ENCODE results near the gene ANGPTL2. TPM values are rescaled to one million over a fixed set of nuclear protein-coding genes. Genes with fewer than 3 reads are reported as not detected.

Gene ANGPTL2
- total RNA-seq, 1 donor from 2014 or later: 17.5 TPM

GRCh38 chr9:127138444-127138843, 16.0 kb upstream of the ANGPTL2 start:
- no peak overlapping the region for H3K4me3 Mint-ChIP-seq (ENCODE audit: unreplicated experiment)
- H3K9me3 Mint-ChIP-seq (ENCODE audit: unreplicated experiment): no peaks in the 10 kb centered on the region
- no peak overlapping the region for H3K4me3 ChIP-seq (ENCODE audit: insufficient read depth, low read depth, low read length)
- no peaks in the 10 kb centered on the region for H3K9me3 ChIP-seq (ENCODE audit: insufficient read depth, low read depth, low read length)
- no peaks in the 10 kb centered on the region for H3K36me3 Mint-ChIP-seq (ENCODE audit: low read depth, unreplicated experiment)
- no peak overlapping the region for H2AFZ ChIP-seq (ENCODE audit: low read depth, low read length)
- peaks cover 11% of the 10 kb centered on the region for H3K4me1 ChIP-seq (ENCODE audit: insufficient read depth, low read length)
- H3K27me3 Mint-ChIP-seq (ENCODE audit: low read depth, unreplicated experiment): peaks cover 23% of the 10 kb centered on the region
- FAIRE-seq (no peak), DNase-seq (ENCODE audit: low read depth) (no peak)
- no peak overlapping the region for H3K27ac Mint-ChIP-seq (ENCODE audit: unreplicated experiment)
- H3K27me3 ChIP-seq (ENCODE audit: insufficient read depth, low read length): peaks cover 7% of the 10 kb centered on the region
- H3K4me1 Mint-ChIP-seq (ENCODE audit: low read depth, unreplicated experiment): peaks cover 30% of the 10 kb centered on the region
- H3K27ac ChIP-seq (ENCODE audit: low read depth, low read length): no peak overlapping the region
- H3K4me2 ChIP-seq (ENCODE audit: low read length): no peak overlapping the region
- no peaks in the 10 kb centered on the region for H3K36me3 ChIP-seq (ENCODE audit: insufficient read depth, low read length)
- no peak overlapping the region for H3K9ac ChIP-seq (ENCODE audit: low read length)
- no peaks in the 10 kb centered on the region for H4K20me1 ChIP-seq (ENCODE audit: insufficient read depth, low read length)
- TF ChIP-seq CTCF (IDR thresholded peaks at IDR 0.05; ENCODE audit: insufficient read depth, low read depth, low read length): no peak
- no peak for TF ChIP-seq EZH2 (IDR thresholded peaks at IDR 0.05; ENCODE audit: insufficient read depth, low read length)
- no peaks in the 10 kb centered on the region for H3K79me2 ChIP-seq (ENCODE audit: insufficient read depth, low read length)

- H3K79me2 ChIP-seq (ENCODE audit: insufficient read depth, low read length): no peaks in the 10 kb centered on the region
- H3K4me1 Mint-ChIP-seq (ENCODE audit: low read depth, unreplicated experiment): peaks cover 28% of the 10 kb centered on the region
- no peak overlapping the region for H3K27ac Mint-ChIP-seq (ENCODE audit: unreplicated experiment)
- FAIRE-seq (no peak), DNase-seq (ENCODE audit: low read depth) (no peak)
- H3K27me3 ChIP-seq (ENCODE audit: insufficient read depth, low read length): peaks cover 7% of the 10 kb centered on the region
- no peak overlapping the region for H2AFZ ChIP-seq (ENCODE audit: low read depth, low read length)
- TF ChIP-seq EZH2 (IDR thresholded peaks at IDR 0.05; ENCODE audit: insufficient read depth, low read length) (no peak), CTCF (IDR thresholded peaks at IDR 0.05; ENCODE audit: insufficient read depth, low read depth, low read length) (no peak)
- H3K36me3 Mint-ChIP-seq (ENCODE audit: low read depth, unreplicated experiment): no peaks in the 10 kb centered on the region
- H3K4me3 Mint-ChIP-seq (ENCODE audit: unreplicated experiment): no peak overlapping the region
- H3K4me2 ChIP-seq (ENCODE audit: low read length): no peak overlapping the region
- H3K36me3 ChIP-seq (ENCODE audit: insufficient read depth, low read length): no peaks in the 10 kb centered on the region
- H4K20me1 ChIP-seq (ENCODE audit: insufficient read depth, low read length): no peaks in the 10 kb centered on the region
- H3K9ac ChIP-seq (ENCODE audit: low read length): no peak overlapping the region
- no peak overlapping the region for H3K27ac ChIP-seq (ENCODE audit: low read depth, low read length)
- no peaks in the 10 kb centered on the region for H3K9me3 Mint-ChIP-seq (ENCODE audit: unreplicated experiment)
- no peaks in the 10 kb centered on the region for H3K9me3 ChIP-seq (ENCODE audit: insufficient read depth, low read depth, low read length)
- H3K4me3 ChIP-seq (ENCODE audit: insufficient read depth, low read depth, low read length): no peak overlapping the region
- H3K4me1 ChIP-seq (ENCODE audit: insufficient read depth, low read length): peaks cover 17% of the 10 kb centered on the region
- H3K27me3 Mint-ChIP-seq (ENCODE audit: low read depth, unreplicated experiment): peaks cover 23% of the 10 kb centered on the region
Measured at GRCh38 chr9:127137640-127138360, 15.4 kb upstream of the ANGPTL2 start.

Data from astrocyte (in vitro differentiated cells and primary cell).